ENCODE results near the gene TBC1D1. TPM values are rescaled to one million over a fixed set of nuclear protein-coding genes. Genes with fewer than 3 reads are reported as not detected.

The TBC1D1 gene
- total RNA-seq, 2 experiments from 2014 or later: 40.7 to 46.5 TPM

GRCh38 chr4:37924946-37925345, 34.1 kb downstream of the TBC1D1 start:
- H3K27ac Mint-ChIP-seq: no peak overlapping the region
- POLR2A ChIA-PET: interaction anchor here (0.6 kb wide), 1 partner anchor 50 kb away, joined by 3 read pairs; no protein-coding TSS in a partner anchor

DNA sequence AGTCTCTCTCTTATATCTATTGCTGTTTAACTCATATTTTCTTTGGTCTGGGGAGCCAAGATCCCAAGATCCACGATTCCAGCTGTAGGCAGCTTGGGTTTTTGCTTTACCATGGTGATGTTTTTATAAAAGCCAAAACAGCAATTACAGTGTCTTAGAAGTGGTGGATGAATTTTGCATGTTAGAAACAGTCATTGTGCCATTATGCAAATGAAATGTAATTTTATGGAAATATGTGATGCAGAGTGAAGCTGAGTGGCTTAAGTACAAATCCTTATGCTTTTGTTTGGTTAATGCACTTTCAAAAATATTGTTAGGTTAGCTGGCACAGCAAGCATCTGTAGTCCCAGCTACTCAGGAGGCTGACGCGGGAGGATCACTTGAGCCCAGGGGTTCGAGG, 36.5 kb downstream of the TBC1D1 start:
- CTCF ChIA-PET: interaction anchor here (0.9 kb wide), 1 partner anchor 18 kb away, joined by 3 read pairs; no protein-coding TSS in a partner anchor

More at GRCh38 chr4:37924946-37925345, 34.1 kb downstream of the TBC1D1 start:
- Histone ChIP-seq H3K27ac (ENCODE audit: low read depth in 1 of 2, low read length in 2 of 2) (no peak overlapping the region), H3K9me3 (ENCODE audit: control insufficient read depth in 1 of 2, insufficient read depth in 1 of 2, low read length in 2 of 2) (peaks cover 0 to 4% of the 10 kb centered on the region in 2 experiments), H3K4me1 (ENCODE audit: insufficient read depth, low read length) (peaks cover 9% of the 10 kb centered on the region), H3K27me3 (ENCODE audit: control insufficient read depth in 1 of 2, insufficient read depth in 2 of 2, low read length in 2 of 2) (no peaks in the 10 kb centered on the region), H3K36me3 (ENCODE audit: insufficient read depth, low read length) (peaks cover 5% of the 10 kb centered on the region), H3K4me3 (ENCODE audit: low read length) (no peak overlapping the region)
- Mint-ChIP-seq H3K27me3 (no peaks in the 10 kb centered on the region), H3K4me1 (ENCODE audit: low read depth) (peaks cover 45% of the 10 kb centered on the region), H3K4me3 (no peak overlapping the region), H3K36me3 (ENCODE audit: low read depth) (peaks cover 36% of the 10 kb centered on the region), H3K9me3 (no peaks in the 10 kb centered on the region)
- CTCF ChIA-PET: no interaction called here
- ATAC-seq (ENCODE audit: poor library complexity) (no peak), DNase-seq (no peak)
- TF ChIP-seq CTCF (IDR thresholded peaks at IDR 0.05): no peak
- intact Hi-C loops (cut with DNase I, micrococcal nuclease): no loop called here

GRCh38 chr4:37928426-37929416, 37.8 kb downstream of the TBC1D1 start:
- DNase-seq (peak in 2 of 14 experiments; percentile 11 to 24), ATAC-seq (ENCODE audit: poor library complexity) (peak; percentile 32)
- peaks cover 31% of the 10 kb centered on the region for H3K4me1 Mint-ChIP-seq (ENCODE audit: low read depth)
- Histone ChIP-seq H3K36me3 (ENCODE audit: insufficient read depth, low read length) (peaks cover 3% of the 10 kb centered on the region), H3K4me3 (ENCODE audit: low read length) (no peak overlapping the region), H3K27me3 (ENCODE audit: control insufficient read depth in 1 of 2, insufficient read depth in 2 of 2, low read length in 2 of 2) (no peaks in the 10 kb centered on the region), H3K27ac (ENCODE audit: low read depth in 1 of 2, low read length in 2 of 2) (no peak overlapping the region), H3K4me1 (ENCODE audit: insufficient read depth, low read length) (peaks cover 9% of the 10 kb centered on the region), H3K9me3 (ENCODE audit: control insufficient read depth in 1 of 2, insufficient read depth in 1 of 2, low read length in 2 of 2) (no peaks in the 10 kb centered on the region)
- no peak overlapping the region for H3K4me3 Mint-ChIP-seq
- H3K27me3 Mint-ChIP-seq: no peaks in the 10 kb centered on the region
- no peak overlapping the region for H3K27ac Mint-ChIP-seq
- intact Hi-C loops (cut with DNase I, micrococcal nuclease): no loop called here
- CTCF ChIA-PET: no interaction called here
- peaks cover 36% of the 10 kb centered on the region for H3K36me3 Mint-ChIP-seq (ENCODE audit: low read depth)
- H3K9me3 Mint-ChIP-seq: no peaks in the 10 kb centered on the region
- POLR2A ChIA-PET: interaction anchor here (0.6 kb wide), 1 partner anchor 37 kb away, joined by 3 read pairs; no protein-coding TSS in a partner anchor
- no peak for TF ChIP-seq CTCF (IDR thresholded peaks at IDR 0.05)

More for the DNA sequence above, 36.5 kb downstream of the TBC1D1 start:
- Mint-ChIP-seq H3K27me3 (no peaks in the 10 kb centered on the region), H3K4me1 (ENCODE audit: low read depth) (peaks cover 34% of the 10 kb centered on the region), H3K9me3 (no peaks in the 10 kb centered on the region), H3K4me3 (no peak overlapping the region), H3K27ac (no peak overlapping the region), H3K36me3 (ENCODE audit: low read depth) (peaks cover 39% of the 10 kb centered on the region)
- no peaks in the 10 kb centered on the region for H3K27me3 ChIP-seq (ENCODE audit: control insufficient read depth in 1 of 2, insufficient read depth in 2 of 2, low read length in 2 of 2)
- no peaks in the 10 kb centered on the region for H3K9me3 ChIP-seq (ENCODE audit: control insufficient read depth in 1 of 2, insufficient read depth in 1 of 2, low read length in 2 of 2)
- ATAC-seq (ENCODE audit: poor library complexity) (no peak), DNase-seq (no peak)
- H3K36me3 ChIP-seq (ENCODE audit: insufficient read depth, low read length): peaks cover 3% of the 10 kb centered on the region
- no peak for TF ChIP-seq CTCF (IDR thresholded peaks at IDR 0.05)
- intact Hi-C loops (cut with DNase I, micrococcal nuclease): no loop called here
- no peak overlapping the region for H3K4me3 ChIP-seq (ENCODE audit: low read length)
- POLR2A ChIA-PET: interaction anchor here (0.7 kb wide), 1 partner anchor 21 kb away, joined by 3 read pairs; no protein-coding TSS in a partner anchor
- H3K27ac ChIP-seq (ENCODE audit: low read depth in 1 of 2, low read length in 2 of 2): no peak overlapping the region
- H3K4me1 ChIP-seq (ENCODE audit: insufficient read depth, low read length): peaks cover 9% of the 10 kb centered on the region

All from CD4-positive, alpha-beta T cell (primary cell).